NCI-H1417 (cell line): Measurements from ENCODE around the gene STARD3.

Experiments
- DNase-seq, 3 experiments: peaks; one replicate each; lab custom pipeline; 2025; lab: John Stamatoyannopoulos, UW

Gene STARD3

GRCh38 chr17:39660397-39661385 lies 23.7 kb downstream of the STARD3 start:
- DNase-seq = no peak

- no peak for DNase-seq
Measured at GRCh38 chr17:39661744-39662541, 25.0 kb downstream of the STARD3 start.

- peak in 1 of 3 experiments; percentile 5 for DNase-seq
Measured at GRCh38 chr17:39662551-39663339, 25.8 kb downstream of the STARD3 start.

GRCh38 chr17:39663340-39663687 lies 26.4 kb downstream of the STARD3 start:
- DNase-seq = peak in 1 of 3 experiments; percentile 10

GRCh38 chr17:39663688-39664580 lies 27.0 kb downstream of the STARD3 start:
- peak in 2 of 3 experiments; percentile 42 to 43 for DNase-seq

GRCh38 chr17:39664581-39665561 lies 27.9 kb downstream of the STARD3 start, which contains the start of gene TCAP:
Gene TCAP, plus strand, starts transcription at chr17:39665349. Its CDS starts 11 bp downstream, at chr17:39665360.
- no peak for DNase-seq

- DNase-seq = peak in 2 of 3 experiments; percentile 56 to 70
Measured at GRCh38 chr17:39665642-39666224, 28.8 kb downstream of the STARD3 start.

- no peak for DNase-seq
Measured at GRCh38 chr17:39666231-39666600, 29.3 kb downstream of the STARD3 start.

GRCh38 chr17:39666601-39667261 lies 29.8 kb downstream of the STARD3 start:
- DNase-seq = no peak

GRCh38 chr17:39667262-39667944 lies 30.5 kb downstream of the STARD3 start:
- peak in 1 of 3 experiments; percentile 44 for DNase-seq

- DNase-seq = peak; percentile 53 to 82 (median 80)
Measured at GRCh38 chr17:39667945-39668924, 31.3 kb downstream of the STARD3 start, which contains the start of gene PNMT. Gene PNMT, plus strand, starts transcription at chr17:39668453. Its CDS starts 23 bp downstream, at chr17:39668476.

- no peak for DNase-seq
Measured at GRCh38 chr17:39669897-39670735, 33.2 kb downstream of the STARD3 start.

GRCh38 chr17:39670746-39671145 lies 33.8 kb downstream of the STARD3 start:
- DNase-seq = no peak

GRCh38 chr17:39671651-39672521 lies 34.9 kb downstream of the STARD3 start:
- DNase-seq = peak in 1 of 3 experiments; percentile 39
